ENCODE data around the gene TMEFF1.

Gene TMEFF1

GRCh38 chr9:100575006-100575405 lies 102.1 kb downstream of the TMEFF1 start:
- H3K4me3 ChIP-seq (ENCODE audit: low read length): no peak overlapping the region
- TF ChIP-seq, protein P1, sequence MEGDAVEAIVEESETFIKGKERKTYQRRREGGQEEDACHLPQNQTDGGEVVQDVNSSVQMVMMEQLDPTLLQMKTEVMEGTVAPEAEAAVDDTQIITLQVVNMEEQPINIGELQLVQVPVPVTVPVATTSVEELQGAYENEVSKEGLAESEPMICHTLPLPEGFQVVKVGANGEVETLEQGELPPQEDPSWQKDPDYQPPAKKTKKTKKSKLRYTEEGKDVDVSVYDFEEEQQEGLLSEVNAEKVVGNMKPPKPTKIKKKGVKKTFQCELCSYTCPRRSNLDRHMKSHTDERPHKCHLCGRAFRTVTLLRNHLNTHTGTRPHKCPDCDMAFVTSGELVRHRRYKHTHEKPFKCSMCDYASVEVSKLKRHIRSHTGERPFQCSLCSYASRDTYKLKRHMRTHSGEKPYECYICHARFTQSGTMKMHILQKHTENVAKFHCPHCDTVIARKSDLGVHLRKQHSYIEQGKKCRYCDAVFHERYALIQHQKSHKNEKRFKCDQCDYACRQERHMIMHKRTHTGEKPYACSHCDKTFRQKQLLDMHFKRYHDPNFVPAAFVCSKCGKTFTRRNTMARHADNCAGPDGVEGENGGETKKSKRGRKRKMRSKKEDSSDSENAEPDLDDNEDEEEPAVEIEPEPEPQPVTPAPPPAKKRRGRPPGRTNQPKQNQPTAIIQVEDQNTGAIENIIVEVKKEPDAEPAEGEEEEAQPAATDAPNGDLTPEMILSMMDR (IDR thresholded peaks at IDR 0.05; ENCODE audit: insufficient read depth, low read depth, low read length, missing control alignments): no peak
- no peak for DNase-seq (ENCODE audit: low read depth)

DNA sequence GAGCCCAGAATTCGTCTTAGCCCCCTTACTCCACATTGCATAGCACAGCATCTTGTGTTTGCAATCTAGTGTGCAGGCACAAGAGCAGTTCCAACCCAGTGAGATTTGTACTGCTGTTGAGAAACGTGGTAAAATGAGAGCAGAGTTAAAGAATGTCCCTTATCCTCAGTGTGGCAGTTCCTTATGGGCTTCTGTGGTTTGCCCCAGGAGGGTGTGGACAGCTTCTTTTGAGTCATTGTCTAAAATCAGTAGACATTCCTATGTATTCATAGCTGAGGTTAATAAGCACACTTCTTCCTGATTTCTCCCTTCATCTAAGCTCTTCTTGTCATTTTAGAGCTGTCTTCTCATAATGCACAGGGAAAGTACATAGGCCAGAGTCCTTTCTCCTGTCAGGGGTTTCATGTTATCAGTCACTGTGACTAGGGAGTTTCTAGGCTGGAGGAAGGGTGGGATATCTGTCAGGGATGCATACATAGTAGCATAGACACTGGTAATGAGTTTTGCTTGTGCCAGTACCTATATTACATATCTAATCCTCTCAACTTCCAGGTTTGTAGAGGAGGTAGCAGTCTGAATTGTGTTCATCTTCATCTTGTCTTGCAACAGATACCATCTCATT lies 102.9 kb downstream of the TMEFF1 start:
- TF ChIP-seq, protein P1 (IDR thresholded peaks at IDR 0.05; ENCODE audit: insufficient read depth, low read depth, low read length, missing control alignments): no peak
- DNase-seq (ENCODE audit: low read depth): peak; percentile 40
- no peak overlapping the region for H3K4me3 ChIP-seq (ENCODE audit: low read length)

GRCh38 chr9:100577776-100578448 lies 105.0 kb downstream of the TMEFF1 start, which contains the start of gene CAVIN4:
Gene CAVIN4, plus strand, starts transcription at chr9:100578079. Its CDS starts 65 bp downstream, at chr9:100578144.
- no peak within 1 kb of the TSS for H3K4me3 ChIP-seq (ENCODE audit: low read length)
- DNase-seq (ENCODE audit: low read depth): no peak
- TF ChIP-seq, protein P1 (IDR thresholded peaks at IDR 0.05; ENCODE audit: insufficient read depth, low read depth, low read length, missing control alignments): no peak

DNA sequence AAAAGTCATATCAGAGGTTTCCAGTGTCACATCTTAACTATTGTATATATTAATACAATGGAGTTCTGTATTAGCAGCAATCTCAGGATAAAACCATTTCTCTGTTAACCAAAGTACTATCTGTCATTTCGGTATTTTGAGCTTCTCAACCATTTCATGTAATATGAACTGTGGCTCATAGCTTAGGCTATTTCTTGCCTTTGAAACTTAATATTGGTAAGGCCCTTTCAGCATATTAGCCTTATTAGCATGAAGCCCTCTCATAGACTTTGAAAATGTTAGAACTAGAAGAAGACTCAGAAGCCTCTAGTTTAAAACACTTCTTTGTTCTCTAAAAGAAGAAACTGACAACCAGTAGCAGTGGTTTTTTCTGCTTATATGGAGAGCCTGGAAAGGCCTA lies 105.7 kb downstream of the TMEFF1 start:
- TF ChIP-seq, protein P1 (IDR thresholded peaks at IDR 0.05; ENCODE audit: insufficient read depth, low read depth, low read length, missing control alignments): no peak
- H3K4me3 ChIP-seq (ENCODE audit: low read length): no peak overlapping the region
- DNase-seq (ENCODE audit: low read depth): no peak

GRCh38 chr9:100579665-100580064 lies 106.7 kb downstream of the TMEFF1 start:
- TF ChIP-seq, protein P1 (IDR thresholded peaks at IDR 0.05; ENCODE audit: insufficient read depth, low read depth, low read length, missing control alignments): no peak
- H3K4me3 ChIP-seq (ENCODE audit: low read length): no peak overlapping the region
- DNase-seq (ENCODE audit: low read depth): no peak

DNA sequence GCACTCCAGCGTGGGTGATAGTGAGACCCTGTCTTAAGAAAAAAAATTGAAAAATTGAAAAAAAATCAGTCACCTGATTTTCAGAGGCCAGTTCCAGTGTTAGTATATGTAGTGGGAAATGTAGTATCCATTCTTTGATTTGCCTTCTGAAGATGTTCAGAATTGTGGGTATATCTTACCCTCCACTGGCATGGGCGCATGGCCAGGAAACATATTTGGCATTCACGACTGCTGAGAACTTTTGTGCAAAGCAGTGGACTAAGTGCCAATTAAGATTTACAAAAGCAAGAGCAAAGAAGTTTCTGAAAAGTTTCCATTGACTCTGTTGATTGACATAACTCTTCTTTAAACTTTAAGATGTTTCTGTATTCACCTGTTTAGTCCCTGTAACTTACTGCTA lies 107.3 kb downstream of the TMEFF1 start:
- no peak for DNase-seq (ENCODE audit: low read depth)
- TF ChIP-seq, protein P1 (IDR thresholded peaks at IDR 0.05; ENCODE audit: insufficient read depth, low read depth, low read length, missing control alignments): no peak
- no peak overlapping the region for H3K4me3 ChIP-seq (ENCODE audit: low read length)

Data from epithelial cell of esophagus (primary cell).